HCT116 (cell line): ENCODE results near the gene ABHD17C.

Experiments used
- EZH2phosphoT487 ChIP-seq: fragments of 200-600 bp; IDR thresholded peaks from 2 replicates; pipeline ENCODE4 v1.6.1; 2018; ENCODE audit warnings: antibody characterized with exemption, borderline replicate concordance
- JUND ChIP-seq: IDR thresholded peaks from 2 replicates; pipeline ENCODE4 v1.6.1; 2012
- POLR2A ChIP-seq: IDR thresholded peaks from 2 replicates; pipeline ENCODE4 v1.7.0; 2011; ENCODE audit warnings: borderline replicate concordance; ENCODE audit not compliant: insufficient read depth, insufficient read length; ENCODE audit errors: extremely low read depth
- POLR2AphosphoS5 ChIP-seq: IDR thresholded peaks from 2 replicates; pipeline ENCODE4 v1.6.1; 2011; ENCODE audit warnings: mild to moderate bottlenecking, low read depth, low read length, moderate library complexity
- TF ChIP-seq, protein P1 (sequence below), 3 experiments: fragments of 200-600 bp in 1 of 3; sonication (generic) in 1 of 3; IDR thresholded peaks in 2 of 3; conservative IDR thresholded peaks in 1 of 3; 2 replicates each; pipeline ENCODE4 v1.5.1; 2012 to 2017; ENCODE audit warnings: low read depth in 2 of 3, low read length in 2 of 3, antibody characterized with exemption in 1 of 3, borderline replicate concordance in 1 of 3, control low read depth in 1 of 3, mild to moderate bottlenecking in 1 of 3, mixed read lengths in 1 of 3, mixed run types in 1 of 3, moderate library complexity in 1 of 3; ENCODE audit not compliant: insufficient read depth in 1 of 3
- TF ChIP-seq, protein P2 (sequence below): IDR thresholded peaks from 2 replicates; pipeline ENCODE4 v1.6.1; 2011; ENCODE audit warnings: mild to moderate bottlenecking, low read length, moderate library complexity; ENCODE audit not compliant: insufficient replicate concordance; ENCODE audit errors: extremely low read depth

DNA sequence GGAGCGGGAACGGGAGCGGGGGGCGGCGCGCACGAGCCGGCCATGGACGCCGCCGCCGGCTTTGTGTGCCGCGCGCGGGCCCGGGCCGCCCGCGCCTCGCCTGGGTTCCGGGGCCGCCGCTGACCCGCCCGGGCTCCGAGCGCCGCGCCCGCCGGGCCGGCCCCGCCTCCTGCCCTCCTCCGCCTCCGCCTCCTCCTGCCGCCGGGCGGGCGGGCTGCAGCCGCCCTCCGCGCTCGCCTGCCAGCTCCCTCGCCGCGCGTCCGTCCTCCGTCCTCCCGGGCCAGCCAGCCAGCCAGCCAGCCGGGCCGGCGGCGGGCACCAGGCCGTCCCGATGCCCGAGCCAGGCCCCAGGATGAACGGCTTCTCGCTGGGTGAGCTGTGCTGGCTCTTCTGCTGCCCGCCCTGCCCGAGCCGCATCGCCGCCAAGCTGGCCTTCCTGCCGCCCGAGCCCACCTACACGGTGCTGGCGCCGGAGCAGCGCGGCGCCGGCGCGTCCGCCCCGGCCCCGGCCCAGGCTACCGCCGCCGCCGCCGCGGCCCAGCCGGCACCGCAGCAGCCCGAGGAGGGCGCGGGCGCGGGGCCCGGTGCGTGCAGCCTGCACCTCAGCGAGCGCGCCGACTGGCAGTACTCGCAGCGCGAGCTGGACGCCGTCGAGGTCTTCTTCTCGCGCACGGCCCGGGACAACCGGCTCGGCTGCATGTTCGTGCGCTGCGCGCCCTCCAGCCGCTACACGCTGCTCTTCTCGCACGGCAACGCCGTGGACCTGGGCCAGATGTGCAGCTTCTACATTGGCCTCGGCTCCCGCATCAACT lies at the start of gene ABHD17C:
- TF ChIP-seq, protein P1, sequence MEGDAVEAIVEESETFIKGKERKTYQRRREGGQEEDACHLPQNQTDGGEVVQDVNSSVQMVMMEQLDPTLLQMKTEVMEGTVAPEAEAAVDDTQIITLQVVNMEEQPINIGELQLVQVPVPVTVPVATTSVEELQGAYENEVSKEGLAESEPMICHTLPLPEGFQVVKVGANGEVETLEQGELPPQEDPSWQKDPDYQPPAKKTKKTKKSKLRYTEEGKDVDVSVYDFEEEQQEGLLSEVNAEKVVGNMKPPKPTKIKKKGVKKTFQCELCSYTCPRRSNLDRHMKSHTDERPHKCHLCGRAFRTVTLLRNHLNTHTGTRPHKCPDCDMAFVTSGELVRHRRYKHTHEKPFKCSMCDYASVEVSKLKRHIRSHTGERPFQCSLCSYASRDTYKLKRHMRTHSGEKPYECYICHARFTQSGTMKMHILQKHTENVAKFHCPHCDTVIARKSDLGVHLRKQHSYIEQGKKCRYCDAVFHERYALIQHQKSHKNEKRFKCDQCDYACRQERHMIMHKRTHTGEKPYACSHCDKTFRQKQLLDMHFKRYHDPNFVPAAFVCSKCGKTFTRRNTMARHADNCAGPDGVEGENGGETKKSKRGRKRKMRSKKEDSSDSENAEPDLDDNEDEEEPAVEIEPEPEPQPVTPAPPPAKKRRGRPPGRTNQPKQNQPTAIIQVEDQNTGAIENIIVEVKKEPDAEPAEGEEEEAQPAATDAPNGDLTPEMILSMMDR (IDR thresholded peaks at IDR 0.05 in 2 of 3, conservative IDR thresholded peaks at IDR 0.05 in 1 of 3; ENCODE audit: borderline replicate concordance in 1 of 3, insufficient read depth in 1 of 3, low read depth in 2 of 3, low read length in 2 of 3), result no peak
- TF ChIP-seq POLR2A (no peak), EZH2phosphoT487 (no peak), POLR2AphosphoS5 (peak; percentile 68), JUND (no peak)
- TF ChIP-seq, protein P2, sequence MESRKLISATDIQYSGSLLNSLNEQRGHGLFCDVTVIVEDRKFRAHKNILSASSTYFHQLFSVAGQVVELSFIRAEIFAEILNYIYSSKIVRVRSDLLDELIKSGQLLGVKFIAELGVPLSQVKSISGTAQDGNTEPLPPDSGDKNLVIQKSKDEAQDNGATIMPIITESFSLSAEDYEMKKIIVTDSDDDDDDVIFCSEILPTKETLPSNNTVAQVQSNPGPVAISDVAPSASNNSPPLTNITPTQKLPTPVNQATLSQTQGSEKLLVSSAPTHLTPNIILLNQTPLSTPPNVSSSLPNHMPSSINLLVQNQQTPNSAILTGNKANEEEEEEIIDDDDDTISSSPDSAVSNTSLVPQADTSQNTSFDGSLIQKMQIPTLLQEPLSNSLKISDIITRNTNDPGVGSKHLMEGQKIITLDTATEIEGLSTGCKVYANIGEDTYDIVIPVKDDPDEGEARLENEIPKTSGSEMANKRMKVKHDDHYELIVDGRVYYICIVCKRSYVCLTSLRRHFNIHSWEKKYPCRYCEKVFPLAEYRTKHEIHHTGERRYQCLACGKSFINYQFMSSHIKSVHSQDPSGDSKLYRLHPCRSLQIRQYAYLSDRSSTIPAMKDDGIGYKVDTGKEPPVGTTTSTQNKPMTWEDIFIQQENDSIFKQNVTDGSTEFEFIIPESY, result no peak
